ENCODE results near the gene MDFIC2.

DNA sequence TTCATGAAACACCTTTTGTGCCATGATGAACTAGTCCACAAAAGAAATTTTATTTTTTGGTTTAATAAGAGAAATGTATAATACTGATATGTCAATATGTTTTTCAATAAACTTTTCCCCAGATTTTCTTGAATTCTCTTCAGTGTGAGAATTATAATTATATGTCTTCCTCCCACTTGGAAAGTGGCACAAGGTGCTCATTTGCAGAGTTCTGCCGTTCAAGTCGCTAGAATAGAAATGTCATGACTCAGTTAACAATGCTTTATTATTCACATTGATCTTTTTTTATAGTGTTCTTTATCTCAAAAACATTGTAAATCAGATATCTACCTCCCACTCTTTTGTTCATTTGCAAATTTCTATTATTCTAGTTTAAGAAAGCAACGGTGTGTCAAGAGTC lies 87.3 kb downstream of the MDFIC2 start:
- TF ChIP-seq, protein P1, sequence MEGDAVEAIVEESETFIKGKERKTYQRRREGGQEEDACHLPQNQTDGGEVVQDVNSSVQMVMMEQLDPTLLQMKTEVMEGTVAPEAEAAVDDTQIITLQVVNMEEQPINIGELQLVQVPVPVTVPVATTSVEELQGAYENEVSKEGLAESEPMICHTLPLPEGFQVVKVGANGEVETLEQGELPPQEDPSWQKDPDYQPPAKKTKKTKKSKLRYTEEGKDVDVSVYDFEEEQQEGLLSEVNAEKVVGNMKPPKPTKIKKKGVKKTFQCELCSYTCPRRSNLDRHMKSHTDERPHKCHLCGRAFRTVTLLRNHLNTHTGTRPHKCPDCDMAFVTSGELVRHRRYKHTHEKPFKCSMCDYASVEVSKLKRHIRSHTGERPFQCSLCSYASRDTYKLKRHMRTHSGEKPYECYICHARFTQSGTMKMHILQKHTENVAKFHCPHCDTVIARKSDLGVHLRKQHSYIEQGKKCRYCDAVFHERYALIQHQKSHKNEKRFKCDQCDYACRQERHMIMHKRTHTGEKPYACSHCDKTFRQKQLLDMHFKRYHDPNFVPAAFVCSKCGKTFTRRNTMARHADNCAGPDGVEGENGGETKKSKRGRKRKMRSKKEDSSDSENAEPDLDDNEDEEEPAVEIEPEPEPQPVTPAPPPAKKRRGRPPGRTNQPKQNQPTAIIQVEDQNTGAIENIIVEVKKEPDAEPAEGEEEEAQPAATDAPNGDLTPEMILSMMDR (IDR thresholded peaks at IDR 0.05; ENCODE audit: low read length) = no peak
- TF ChIP-seq EZH2 (IDR thresholded peaks at IDR 0.05; ENCODE audit: borderline replicate concordance, low read length) = no peak
